NCI-H1092 (cell line): ENCODE data around the gene TMEM79.
A peak's percentile ranks its signal among the peaks of the same experiment; 100 is the strongest.

Experiments
- DNase-seq: peaks from one replicate; lab custom pipeline; 2025; lab: John Stamatoyannopoulos, UW

The TMEM79 gene

GRCh38 chr1:156284112-156284511, at the start of gene TMEM79:
TSS of gene TMEM79 (plus strand) at chr1:156284325. CDS start at chr1:156285227, 902 bp downstream.
- no peak for DNase-seq

- no peak for DNase-seq
These were observed 48.0 kb upstream of the TMEM79 start for GRCh38 chr1:156236164-156236563.

- no peak for DNase-seq
These were observed 45.9 kb upstream of the TMEM79 start for GRCh38 chr1:156238248-156238647.

GRCh38 chr1:156241311-156241811, 42.8 kb upstream of the TMEM79 start:
- DNase-seq = no peak

- DNase-seq = no peak
These were observed 42.2 kb upstream of the TMEM79 start, which contains the start of gene BGLAP for GRCh38 chr1:156241926-156242325. TSS of gene BGLAP (plus strand) at chr1:156242184. CDS start at chr1:156242232, 48 bp downstream.

- DNase-seq = no peak
These were observed 41.4 kb upstream of the TMEM79 start for GRCh38 chr1:156242738-156243137.

- no peak for DNase-seq
These were observed 40.0 kb upstream of the TMEM79 start for GRCh38 chr1:156244126-156244525.

GRCh38 chr1:156244712-156245111, 39.4 kb upstream of the TMEM79 start:
- no peak for DNase-seq

- DNase-seq = peak; percentile 38
These were observed 38.5 kb upstream of the TMEM79 start for GRCh38 chr1:156245451-156246232.

GRCh38 chr1:156246241-156246780, 37.8 kb upstream of the TMEM79 start:
- no peak for DNase-seq

- DNase-seq = no peak
These were observed 37.2 kb upstream of the TMEM79 start for GRCh38 chr1:156246781-156247459.

- DNase-seq = no peak
These were observed 36.4 kb upstream of the TMEM79 start, which contains the start of gene PAQR6 for GRCh38 chr1:156247460-156248322. TSS of gene PAQR6 (minus strand) at chr1:156248056. CDS start at chr1:156246731, 1,325 bp downstream.

- no peak for DNase-seq
These were observed 35.8 kb upstream of the TMEM79 start for GRCh38 chr1:156248323-156248683.

GRCh38 chr1:156249593-156249992, 34.5 kb upstream of the TMEM79 start:
- no peak for DNase-seq

GRCh38 chr1:156251527-156251926, 32.6 kb upstream of the TMEM79 start:
- no peak for DNase-seq

- no peak for DNase-seq
These were observed 30.5 kb upstream of the TMEM79 start for GRCh38 chr1:156253634-156254033.

- no peak for DNase-seq
These were observed 26.4 kb upstream of the TMEM79 start for GRCh38 chr1:156257711-156258110.

- DNase-seq = no peak
These were observed 25.3 kb upstream of the TMEM79 start for GRCh38 chr1:156258859-156259258.

- DNase-seq = no peak
These were observed 24.3 kb upstream of the TMEM79 start for GRCh38 chr1:156259805-156260204.

GRCh38 chr1:156260896-156261295, 23.2 kb upstream of the TMEM79 start:
- no peak for DNase-seq

- DNase-seq = no peak
These were observed 21.5 kb upstream of the TMEM79 start for GRCh38 chr1:156262461-156263287.
